ENCODE data around the gene SIAH2. TPM values are rescaled to one million over a fixed set of nuclear protein-coding genes. Genes with fewer than 3 reads are reported as not detected.

The SIAH2 gene
- total and polyA plus RNA-seq, 9 of the 15 experiments (the other 6 are each of a cell fraction or from before 2014, with no cell fraction given): 4.8 to 39.0 (median 29.9) TPM

DNA sequence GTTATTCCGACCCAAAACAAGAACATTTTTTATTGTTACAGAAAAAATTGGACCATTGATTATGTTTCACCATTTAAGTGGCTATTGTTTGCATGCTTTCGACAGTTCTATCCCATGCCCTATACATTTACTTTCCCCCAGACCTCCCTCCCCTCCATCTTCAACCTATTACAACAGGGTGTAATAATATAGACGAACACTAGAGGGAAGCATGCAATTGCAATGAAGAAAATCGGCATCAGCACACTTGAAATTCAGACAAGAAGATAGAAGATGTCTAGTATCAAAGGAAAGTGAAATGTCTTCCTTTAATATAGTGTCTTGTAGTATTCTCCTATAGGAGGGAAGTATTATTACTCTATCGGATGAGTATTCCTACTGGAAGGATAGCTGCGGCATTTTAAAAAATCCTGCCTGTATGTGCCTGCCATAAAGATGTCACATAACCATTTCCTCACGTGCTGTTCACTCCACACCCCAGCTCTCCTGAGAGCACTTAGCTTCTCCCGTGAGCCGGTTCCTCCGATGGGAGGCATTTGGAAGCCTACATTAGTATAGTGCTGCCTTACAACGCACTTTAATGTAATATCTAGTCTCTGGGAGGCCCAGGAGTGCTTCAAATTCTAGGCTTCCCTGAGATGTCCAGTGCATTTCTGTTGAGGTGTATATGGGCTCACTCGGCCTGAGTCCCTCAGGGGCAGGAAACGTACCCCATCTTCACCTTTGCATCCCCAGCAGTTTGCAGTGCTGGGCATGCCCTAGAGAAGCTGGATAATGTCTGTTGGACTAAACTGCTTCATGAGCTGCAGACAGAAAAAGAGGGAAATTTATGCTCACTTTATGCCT is 41.5 kb downstream of the SIAH2 start:
- Histone ChIP-seq H3K9me3 (replicated peaks; ENCODE audit: control insufficient read depth, insufficient read depth, low read depth, low read length) (no peaks in the 10 kb centered on the region), H3K79me2 (ENCODE audit: control insufficient read depth, insufficient read depth, low read length) (no peaks in the 10 kb centered on the region), H3K9me1 (ENCODE audit: control insufficient read depth, insufficient read depth, low read length) (no peaks in the 10 kb centered on the region), H3K4me3 (no peak overlapping the region), H3K4me1 (replicated peaks in 1 of 2; ENCODE audit: control insufficient read depth in 2 of 2, insufficient read depth in 2 of 2, low read length in 2 of 2) (peaks cover 9 to 15% of the 10 kb centered on the region in 2 experiments; a peak in 4 of 5 replicates), H3K9ac (ENCODE audit: insufficient read depth in 1 of 2, low read depth in 2 of 2, low read length in 2 of 2) (no peak overlapping the region; a peak in 1 of 4 replicates), H3K27me3 (ENCODE audit: control insufficient read depth in 2 of 2, insufficient read depth in 2 of 2, low read length in 2 of 2) (no peaks in the 10 kb centered on the region), H3K36me3 (ENCODE audit: control insufficient read depth, insufficient read depth, low read length) (no peaks in the 10 kb centered on the region), H2AFZ (ENCODE audit: low read depth, low read length) (peak overlapping the region; percentile 82), H3K4me2 (ENCODE audit: insufficient read depth, low read length) (peak overlapping the region; percentile 34; the same call in 1 of the 2 replicates), H4K20me1 (replicated peaks; ENCODE audit: control insufficient read depth, insufficient read depth, low read length) (no peaks in the 10 kb centered on the region), H3K27ac (ENCODE audit: extremely low read depth, low read depth, low read length) (no peak overlapping the region)
- no TSS peak for BruUV-seq (replicated peaks)
- DNase-seq (ENCODE audit: extremely low read depth in 1 of 4, low spot score in 3 of 4) (peak; percentile 71 to 76 (median 71)), ATAC-seq (peak; percentile 76), FAIRE-seq (peak; percentile 77)
- ChIA-PET POLR2A (interaction anchor here (0.5 to 0.6 kb wide), 2 partner anchors 143 to 175 kb away, joined by 3 read pairs; partner anchors contain the start of gene SERP1), CTCF (ENCODE audit: low intra/inter-chr PET ratio) (interaction anchor here (0.6 to 1.8 kb wide), 7 partner anchors 65 to 845 kb away, joined by 3 to 9 read pairs (median 4); no protein-coding TSS in a partner anchor)
- in situ Hi-C loops (cut with MboI) (loop anchor here (5.0 to 10.0 kb wide), 2 partner anchors 51 to 123 kb away; no protein-coding TSS in a partner anchor), intact Hi-C loops (cut with micrococcal nuclease) (loop anchor here (1.0 to 10.0 kb wide), 5 partner anchors 66 to 426 kb away; no protein-coding TSS in a partner anchor)
- 12% methylated on average over 13 of the region's 13 CpGs for WGBS (ENCODE audit: insufficient coverage, low coverage, missing lambda C conversion rate)
- peak; percentile 80 for TF ChIP-seq SMC3 (conservative IDR thresholded peaks at IDR 0.05; ENCODE audit: insufficient read depth, low read depth, low read length)
- no peak for TF ChIP-seq SPI1 (IDR thresholded peaks at IDR 0.05; ENCODE audit: borderline replicate concordance, low read depth, low read length)
- TF ChIP-seq, protein P1, sequence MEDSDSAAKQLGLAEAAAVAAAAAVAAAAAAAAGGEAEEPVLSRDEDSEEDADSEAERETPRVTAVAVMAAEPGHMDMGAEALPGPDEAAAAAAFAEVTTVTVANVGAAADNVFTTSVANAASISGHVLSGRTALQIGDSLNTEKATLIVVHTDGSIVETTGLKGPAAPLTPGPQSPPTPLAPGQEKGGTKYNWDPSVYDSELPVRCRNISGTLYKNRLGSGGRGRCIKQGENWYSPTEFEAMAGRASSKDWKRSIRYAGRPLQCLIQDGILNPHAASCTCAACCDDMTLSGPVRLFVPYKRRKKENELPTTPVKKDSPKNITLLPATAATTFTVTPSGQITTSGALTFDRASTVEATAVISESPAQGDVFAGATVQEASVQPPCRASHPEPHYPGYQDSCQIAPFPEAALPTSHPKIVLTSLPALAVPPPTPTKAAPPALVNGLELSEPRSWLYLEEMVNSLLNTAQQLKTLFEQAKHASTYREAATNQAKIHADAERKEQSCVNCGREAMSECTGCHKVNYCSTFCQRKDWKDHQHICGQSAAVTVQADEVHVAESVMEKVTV (CRISPR knock-in tag; IDR thresholded peaks at IDR 0.05): peak; percentile 82
- peak; percentile 33; the same call in 1 of the 2 replicates for TF ChIP-seq CEBPB (tag; IDR thresholded peaks at IDR 0.05)
- no peak for TF ChIP-seq ZNF445 (CRISPR knock-in tag; IDR thresholded peaks at IDR 0.05; ENCODE audit: low read depth)
- TF ChIP-seq ARID2 (IDR thresholded peaks at IDR 0.05): peak; percentile 90
- TF ChIP-seq, protein P2, sequence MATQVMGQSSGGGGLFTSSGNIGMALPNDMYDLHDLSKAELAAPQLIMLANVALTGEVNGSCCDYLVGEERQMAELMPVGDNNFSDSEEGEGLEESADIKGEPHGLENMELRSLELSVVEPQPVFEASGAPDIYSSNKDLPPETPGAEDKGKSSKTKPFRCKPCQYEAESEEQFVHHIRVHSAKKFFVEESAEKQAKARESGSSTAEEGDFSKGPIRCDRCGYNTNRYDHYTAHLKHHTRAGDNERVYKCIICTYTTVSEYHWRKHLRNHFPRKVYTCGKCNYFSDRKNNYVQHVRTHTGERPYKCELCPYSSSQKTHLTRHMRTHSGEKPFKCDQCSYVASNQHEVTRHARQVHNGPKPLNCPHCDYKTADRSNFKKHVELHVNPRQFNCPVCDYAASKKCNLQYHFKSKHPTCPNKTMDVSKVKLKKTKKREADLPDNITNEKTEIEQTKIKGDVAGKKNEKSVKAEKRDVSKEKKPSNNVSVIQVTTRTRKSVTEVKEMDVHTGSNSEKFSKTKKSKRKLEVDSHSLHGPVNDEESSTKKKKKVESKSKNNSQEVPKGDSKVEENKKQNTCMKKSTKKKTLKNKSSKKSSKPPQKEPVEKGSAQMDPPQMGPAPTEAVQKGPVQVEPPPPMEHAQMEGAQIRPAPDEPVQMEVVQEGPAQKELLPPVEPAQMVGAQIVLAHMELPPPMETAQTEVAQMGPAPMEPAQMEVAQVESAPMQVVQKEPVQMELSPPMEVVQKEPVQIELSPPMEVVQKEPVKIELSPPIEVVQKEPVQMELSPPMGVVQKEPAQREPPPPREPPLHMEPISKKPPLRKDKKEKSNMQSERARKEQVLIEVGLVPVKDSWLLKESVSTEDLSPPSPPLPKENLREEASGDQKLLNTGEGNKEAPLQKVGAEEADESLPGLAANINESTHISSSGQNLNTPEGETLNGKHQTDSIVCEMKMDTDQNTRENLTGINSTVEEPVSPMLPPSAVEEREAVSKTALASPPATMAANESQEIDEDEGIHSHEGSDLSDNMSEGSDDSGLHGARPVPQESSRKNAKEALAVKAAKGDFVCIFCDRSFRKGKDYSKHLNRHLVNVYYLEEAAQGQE (IDR thresholded peaks at IDR 0.05; ENCODE audit: borderline replicate concordance): peak; percentile 88
- TF ChIP-seq, protein P2 (CRISPR knock-in tag; IDR thresholded peaks at IDR 0.05; ENCODE audit: low read depth): no peak
- TF ChIP-seq BHLHE40 (IDR thresholded peaks at IDR 0.05; ENCODE audit: low read length): peak; percentile 52
- no peak for TF ChIP-seq ZNF408 (CRISPR knock-in tag; IDR thresholded peaks at IDR 0.05; ENCODE audit: low read depth)
- 0 out of 2 replicates have a peak, but pooled peaks have one; percentile 34 for TF ChIP-seq CC2D1A (IDR thresholded peaks at IDR 0.05)
